NCI-H69 (cell line): Measurements from ENCODE around the gene HIVEP2.

Source experiments
- DNase-seq: peaks from one replicate; lab custom pipeline; 2025; lab: John Stamatoyannopoulos, UW

HIVEP2 gene

DNA sequence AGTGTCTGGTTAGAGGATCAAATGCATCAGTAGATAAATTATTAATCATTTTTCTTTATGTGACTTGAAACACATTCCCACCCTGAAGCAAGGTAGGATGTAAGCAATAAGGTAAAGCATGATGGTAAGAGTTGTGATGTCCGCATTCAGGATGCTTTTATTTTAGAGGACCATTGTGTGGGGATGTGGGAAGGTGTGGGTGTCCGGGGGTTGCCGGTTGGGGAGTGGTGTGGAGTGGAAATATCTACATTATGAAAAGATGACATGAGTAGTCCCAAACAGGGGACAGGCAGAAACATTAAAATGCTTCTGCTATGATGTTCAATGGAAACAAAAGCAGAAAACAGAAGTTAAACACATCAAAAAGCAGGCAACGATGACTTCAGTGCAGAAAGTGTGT, 215.4 kb downstream of the HIVEP2 start:
- DNase-seq, result no peak

DNA sequence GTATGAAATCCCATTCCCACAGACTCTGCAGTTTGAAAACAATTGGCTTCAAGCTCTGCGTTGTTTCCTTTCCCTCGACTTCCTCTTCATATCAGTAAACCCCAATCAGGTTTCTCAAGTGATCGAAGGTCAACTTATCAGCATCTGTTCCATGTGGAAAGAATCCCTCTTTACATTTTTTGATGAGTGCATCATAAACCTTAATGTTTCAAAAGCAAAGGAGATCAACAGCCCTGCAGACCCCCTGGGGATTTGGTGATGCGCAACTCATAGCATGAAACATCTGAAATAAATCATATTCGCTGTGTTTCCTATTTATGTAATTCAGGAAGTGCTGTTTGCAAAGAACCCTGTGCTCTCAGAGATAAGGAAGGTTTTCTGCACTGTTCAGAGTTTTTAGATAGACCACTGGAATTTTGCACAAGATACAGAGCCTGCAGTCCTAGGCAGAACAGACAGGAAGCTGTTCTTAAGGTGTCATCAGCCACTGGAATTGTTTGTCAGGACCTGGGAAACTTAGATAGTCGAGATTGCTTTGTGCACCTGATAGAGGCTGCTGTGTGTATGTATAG, 216.0 kb downstream of the HIVEP2 start:
- DNase-seq, result peak; percentile 20

DNA sequence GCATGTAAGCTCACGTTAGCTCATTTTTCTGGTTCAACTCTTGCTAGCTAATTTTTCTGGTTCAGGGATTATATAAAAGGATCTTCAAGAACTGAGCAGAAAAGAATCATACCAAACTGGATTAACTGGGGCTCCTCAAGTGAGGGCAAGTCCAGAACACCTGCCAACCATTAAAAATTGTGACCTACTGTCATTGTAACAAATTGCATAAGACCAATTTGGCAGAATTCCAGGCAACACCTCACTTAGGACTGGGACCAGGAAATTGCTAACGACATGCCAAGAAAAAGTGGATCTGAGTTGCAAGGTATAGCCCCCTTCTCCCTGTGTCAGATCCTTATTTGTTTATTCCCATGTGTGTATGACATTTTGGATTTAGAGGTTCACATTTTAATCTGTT, 216.6 kb downstream of the HIVEP2 start:
- DNase-seq, result peak; percentile 84

DNA sequence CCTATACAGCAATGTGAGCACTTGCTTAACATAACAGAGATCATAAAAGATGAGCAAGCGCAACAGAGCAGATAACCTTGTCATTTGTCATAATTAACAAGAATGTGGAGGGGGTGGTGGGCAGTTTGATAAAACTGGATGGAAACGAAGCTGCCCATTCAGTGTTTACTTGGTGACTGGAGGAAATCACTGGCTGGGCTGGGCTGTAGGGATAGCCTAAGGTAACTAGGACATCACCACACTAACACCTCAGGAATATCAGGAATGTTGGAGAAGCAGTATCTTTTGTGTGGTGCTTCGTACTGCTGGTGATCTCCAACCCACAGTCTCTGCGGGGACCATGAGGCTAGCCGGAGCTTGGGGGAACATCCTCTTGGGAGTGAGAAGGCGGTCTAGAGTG, 218.4 kb downstream of the HIVEP2 start:
- no peak for DNase-seq

DNA sequence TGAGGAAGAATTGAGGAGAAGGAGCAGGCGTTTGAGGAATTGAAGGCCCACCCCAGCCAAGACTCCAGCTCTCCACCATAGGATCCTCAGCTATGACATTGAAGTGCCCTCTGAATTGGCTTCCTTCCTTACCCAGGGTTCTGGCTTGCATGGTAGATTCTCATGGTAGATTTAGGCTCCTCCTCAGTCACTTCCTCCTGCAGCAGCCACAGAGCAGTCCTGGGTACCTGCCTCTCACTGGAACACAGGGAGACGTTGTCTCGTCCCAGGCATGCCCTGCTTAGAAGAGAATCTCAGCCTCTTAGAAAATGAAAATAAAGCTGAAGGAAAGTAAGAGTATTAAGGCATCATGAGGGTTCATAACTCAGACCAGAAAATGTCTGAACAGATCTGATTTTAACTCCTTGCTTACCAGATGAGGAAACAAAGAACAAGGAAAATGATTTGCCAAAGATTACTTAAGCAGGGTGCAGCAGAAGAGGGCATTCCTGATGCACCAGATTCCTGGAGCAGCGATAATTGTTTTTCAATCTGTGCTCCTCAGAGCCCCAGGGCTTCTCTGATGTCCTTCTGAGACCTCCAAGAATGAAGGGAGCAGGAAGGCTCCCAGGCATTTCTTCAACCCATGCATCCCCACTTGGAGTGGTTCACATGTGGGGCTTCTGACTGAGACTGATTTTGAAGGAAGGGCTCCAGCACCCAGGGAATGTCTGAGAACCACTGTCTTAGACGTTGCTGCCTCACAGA, 219.8 kb downstream of the HIVEP2 start:
- no peak for DNase-seq

DNA sequence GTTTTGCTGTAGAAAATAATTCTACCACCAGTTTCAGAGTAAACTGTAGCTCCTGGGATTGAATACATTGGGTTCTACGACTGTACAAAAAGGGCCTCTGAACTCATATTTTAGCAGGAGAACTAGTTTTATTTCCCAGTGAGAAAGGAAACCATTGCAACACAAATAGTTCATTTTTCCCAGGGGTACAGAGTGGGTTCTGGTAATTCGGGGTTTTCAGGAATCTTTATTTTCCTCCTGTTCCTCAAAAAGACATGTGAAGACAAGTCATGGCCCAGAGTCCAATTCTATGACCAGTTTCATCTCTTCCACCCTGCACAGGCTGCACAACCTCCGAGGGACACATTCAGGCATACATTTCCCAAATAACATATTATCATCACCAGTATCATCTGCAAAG, 222.1 kb downstream of the HIVEP2 start:
- no peak for DNase-seq

DNA sequence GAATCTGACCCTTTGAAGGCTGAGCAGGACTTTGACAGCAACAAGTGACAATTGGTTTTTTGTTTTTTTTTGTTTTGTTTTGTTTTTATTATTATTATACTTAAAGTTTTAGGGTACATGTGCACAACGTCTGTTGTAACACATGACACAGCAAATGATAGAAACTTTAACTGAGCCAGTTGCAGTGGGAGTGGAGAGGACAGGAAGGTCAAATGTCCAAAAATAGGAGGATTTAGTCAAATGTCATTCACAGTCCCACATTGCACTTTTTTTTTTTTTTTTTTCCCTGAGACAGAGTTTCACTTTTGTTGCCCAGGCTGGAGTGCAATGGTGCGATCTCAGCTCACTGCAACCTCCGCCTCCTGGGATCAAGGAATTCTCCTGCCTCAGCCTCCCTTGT, 223.0 kb downstream of the HIVEP2 start:
- DNase-seq, result no peak

DNA sequence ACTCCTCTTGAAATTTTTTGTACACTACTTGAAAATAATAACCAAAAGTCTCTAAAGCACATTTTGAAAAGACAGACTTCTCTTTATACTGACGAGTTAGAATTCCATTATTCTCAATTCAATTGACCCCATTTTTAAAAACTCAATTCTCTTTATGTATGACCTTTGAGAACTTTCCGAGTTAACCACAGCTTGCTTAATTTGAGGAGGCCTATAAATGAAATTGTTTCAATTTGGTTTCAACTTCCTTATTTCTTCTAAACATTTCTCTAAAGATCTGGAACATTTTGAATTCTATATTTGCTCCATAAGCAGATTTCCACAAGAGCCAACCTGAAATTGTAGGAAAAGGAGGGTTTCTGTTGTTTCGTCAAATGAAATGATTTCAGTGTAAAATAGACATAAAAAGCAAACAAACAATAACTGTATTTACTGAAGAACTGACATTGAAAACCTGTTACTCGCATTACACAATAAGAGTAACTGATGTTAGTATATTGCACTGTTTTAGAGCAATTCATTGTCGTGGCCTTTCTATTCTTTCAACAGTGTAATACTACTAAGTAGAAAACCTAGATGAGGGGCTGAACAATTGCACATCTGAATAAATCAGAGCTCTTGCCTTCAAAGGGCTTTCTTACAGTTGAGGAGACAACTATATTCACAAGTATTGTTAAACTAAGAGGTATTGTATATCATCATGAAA, 223.6 kb downstream of the HIVEP2 start:
- DNase-seq, result no peak

DNA sequence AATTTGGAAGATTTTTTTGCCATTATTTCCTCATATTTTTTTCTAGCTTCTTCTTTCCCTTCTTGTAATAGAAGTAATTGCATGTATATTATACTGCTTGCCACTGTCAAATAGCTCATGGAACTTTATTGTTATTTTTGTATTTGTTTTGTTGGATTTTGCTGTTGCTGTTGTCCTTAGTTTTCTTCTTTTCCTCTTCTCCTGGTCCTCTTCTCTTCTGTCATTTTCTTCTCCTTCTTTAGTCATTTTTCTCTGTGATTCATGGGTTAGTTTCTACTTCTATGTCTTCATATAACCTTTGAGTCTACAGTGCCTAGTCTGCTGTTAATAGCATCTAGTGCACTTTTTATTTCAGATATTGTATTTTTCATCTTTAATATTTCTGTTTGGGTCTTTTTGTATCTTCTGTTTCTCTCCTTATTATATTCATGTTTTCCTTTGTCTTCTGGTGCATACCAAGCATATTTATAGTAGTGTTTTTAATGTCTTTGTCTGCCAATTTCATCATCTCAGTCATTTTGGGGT, 226.2 kb downstream of the HIVEP2 start:
- DNase-seq, result no peak

DNA sequence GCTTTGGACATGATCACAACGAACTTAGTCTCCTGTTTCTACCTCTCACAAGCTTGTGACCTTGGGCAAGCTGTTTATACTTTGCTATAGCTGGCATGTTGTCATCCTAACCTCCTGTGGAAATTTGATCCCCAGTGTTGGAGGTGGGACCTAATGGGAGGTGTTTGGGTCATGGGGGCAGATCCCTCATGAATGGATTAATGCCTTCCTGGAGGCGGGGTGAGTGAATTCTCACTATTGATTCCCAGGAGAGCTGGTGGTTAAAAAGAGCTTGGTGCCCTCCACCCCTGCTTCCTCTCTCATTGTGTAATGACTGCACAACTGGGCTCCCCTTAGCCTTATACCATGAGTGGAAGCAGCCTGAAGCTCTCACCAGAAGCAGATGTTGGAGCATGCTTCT, 228.9 kb downstream of the HIVEP2 start:
- peak; percentile 8 for DNase-seq

DNA sequence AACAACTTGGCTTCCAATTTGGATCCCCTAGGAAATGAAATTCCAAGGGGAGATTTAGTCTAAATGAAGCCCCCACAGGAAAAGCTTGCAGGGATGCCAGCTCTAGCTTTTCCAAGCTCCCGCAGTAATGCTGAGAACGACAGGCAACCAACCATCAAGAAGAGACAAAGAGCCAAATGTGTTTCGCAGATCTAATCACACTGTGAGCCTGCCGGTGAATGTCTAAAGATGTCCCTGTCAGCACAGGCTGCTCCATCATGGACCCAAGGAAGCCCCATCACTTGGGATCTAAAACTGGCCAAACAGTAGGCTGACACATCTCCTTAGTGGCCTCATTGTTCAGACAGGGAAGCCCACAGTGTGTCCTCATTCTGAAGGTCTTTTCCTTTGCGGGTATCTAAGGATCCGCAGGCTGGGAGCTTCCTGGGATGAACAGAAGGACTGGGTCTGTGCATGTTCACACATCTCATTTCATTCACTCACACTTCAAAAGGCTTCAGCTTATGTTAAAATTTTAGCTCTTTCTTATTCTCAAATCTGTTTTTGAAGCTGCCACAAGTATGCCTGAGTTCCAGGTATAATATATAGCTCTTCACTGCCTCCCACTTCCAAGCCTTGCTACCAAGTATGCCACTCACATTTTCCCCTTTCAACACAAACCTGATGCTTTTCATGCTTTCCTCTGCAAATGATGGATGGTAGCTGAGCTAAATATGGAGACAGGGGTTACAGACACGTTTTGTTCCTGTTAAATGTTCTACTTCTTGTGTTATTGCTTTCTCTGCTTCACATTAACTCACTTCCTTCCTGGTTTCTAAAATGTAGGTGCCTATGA, 229.8 kb downstream of the HIVEP2 start:
- no peak for DNase-seq

DNA sequence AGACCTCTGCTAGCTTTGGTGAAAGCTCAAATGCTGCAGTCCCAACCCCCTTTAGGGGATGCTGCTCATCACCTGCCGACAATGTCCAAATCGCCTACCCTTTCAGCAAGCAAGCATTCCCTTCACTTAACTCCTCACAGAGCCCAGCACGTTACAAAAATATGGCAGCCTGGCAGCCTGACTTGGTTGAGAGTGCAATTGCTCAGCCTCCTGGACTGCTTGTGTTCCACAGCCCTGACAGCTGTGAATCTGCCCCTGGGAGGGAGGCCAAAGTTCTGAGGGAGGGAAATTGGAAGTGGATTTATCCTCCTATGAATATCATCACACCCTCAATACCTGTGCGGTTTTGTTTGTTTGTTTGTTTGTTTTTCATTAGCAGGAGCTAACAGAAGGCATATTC, 231.0 kb downstream of the HIVEP2 start:
- DNase-seq, result no peak

DNA sequence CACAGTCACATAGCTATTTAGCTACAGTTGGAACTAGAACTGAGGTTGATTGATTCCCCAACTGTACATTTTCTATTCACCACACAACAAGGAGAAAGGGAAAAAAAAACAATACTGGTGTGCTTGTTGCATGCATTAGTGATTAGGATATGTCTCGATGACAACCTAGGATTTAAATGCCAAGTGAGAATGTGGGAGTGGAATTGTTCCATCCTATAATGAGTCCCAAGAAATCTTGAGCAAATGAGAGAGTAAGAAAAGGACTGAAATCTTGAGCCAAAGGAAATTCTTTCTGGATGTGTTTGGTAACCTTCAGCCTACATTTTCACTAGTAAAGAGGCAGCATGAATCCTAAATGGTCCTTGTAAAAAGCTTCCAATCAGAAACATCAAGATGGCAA, 232.7 kb downstream of the HIVEP2 start:
- DNase-seq, result no peak

DNA sequence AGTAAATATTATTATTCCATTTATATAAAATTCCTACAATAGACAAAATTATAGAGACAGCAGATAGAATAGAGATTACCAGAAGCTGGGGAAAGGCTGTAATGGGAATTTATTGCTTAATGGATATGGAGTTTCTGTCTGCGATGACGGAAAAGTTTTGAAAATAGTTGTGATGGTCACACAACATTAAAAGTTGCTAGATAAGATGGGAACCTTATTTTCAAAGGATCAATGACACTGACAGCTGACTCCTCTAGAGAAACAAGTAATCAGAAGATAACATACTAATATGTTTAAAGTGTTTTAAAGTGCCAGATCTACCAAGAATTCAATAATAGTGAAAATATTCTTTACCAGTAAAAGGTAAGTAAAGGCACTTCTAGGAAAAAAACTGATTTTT, 236.3 kb downstream of the HIVEP2 start:
- no peak for DNase-seq

DNA sequence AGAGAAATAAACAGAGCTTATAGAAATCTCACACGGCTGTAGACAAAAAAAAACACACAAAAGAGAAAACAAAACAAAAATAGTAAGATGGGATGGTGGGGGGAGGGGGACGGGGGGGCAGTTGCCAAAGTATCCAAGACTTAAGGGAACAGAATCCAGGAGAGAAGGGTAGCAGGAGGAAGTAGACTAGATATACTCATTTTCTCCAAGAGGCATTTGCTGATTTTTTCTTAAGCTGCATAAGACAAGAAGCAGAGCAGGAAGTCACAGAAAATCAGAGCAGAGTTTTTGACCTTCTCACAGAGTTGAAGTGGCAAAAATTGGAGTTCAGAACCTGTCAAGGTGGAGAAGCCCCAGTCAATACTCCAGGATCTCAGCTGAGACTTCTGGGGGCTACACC, 237.7 kb downstream of the HIVEP2 start:
- no peak for DNase-seq

DNA sequence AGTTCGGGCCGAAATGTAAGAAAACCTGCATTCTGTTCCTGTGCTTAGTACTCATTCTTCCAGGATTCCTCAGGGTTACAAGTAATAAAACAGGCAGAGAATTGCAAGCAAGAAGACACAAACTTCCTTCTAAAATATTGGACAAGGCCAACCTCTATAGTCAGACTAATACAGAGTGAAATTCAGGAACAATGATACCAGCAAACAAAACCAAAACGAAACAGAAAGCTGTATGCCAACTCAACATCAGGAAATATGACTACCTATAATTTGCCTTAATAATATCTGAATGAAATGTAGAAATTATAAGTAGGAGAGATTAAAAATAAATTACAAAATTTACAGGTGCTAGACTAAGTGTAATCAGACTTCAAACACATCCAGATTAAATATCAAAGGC, 238.8 kb downstream of the HIVEP2 start:
- DNase-seq, result no peak

DNA sequence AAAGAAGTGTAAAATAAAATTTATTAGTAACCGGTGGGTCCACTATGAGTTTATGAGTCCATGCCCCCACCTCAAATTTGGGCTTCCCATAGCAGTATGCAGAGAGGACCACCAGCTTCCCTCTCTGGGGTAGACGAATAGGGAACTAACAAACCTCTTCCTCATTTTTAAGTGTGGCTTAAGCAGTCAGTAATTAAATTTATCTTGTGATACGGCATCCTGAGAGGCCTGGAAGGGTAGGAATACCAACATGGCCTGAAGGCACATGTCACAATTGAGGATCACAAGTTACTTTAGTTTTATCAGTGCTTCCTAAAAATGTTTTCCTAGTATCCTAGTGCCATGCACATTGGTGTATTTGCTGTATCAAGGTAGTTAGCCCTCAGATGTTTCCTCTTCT, 239.9 kb downstream of the HIVEP2 start:
- no peak for DNase-seq

DNA sequence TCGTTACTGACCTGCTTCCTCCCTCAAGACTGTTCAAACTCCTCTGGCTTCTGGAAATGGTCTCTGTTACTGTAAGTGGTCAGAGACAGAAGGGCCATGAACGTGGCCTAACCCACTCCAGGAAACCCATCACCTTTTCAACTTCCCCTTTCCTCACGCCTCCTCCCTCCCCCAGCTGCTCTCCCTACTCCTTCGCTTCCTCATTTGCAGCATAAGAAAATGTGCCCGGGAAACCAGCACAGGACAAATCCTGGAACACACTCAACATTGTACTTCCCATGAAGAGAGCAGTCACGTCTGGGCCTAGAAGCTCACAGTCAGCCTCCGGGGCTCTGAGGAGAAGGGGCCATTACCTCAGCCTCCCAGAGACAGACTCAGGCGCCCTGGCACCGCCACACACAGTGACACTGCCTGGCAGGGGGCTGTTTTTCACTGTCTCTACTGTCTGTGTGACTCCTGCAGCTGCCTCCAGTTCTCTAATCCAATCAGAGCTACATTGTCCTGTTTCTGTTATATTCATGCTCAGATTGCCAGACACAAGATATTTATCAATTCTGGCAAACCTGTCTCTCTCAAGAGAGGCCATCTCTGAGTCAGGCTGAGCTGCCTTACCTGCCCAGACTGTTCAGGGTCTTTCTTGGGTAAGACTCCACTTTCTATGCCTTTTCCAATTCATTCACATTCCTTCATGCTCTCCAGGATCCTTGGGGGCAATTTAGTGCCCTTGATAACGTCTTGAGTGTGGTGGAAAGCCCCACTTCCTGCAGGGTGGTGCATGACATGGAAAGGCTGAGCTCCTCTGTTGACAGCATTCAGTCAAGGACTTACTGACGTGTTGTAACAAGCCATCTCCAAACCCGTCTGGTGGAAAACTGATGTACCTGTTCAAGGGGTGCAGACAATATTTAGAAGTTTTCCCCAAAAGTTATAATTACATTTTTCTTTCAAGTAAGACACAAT, 242.2 kb downstream of the HIVEP2 start:
- DNase-seq, result no peak
